ENCODE results near the gene PAN3.

Gene PAN3

GRCh38 chr13:28333204-28333881 lies 195.0 kb downstream of the PAN3 start:
- H2BK12ac ChIP-seq (ENCODE audit: low read length), result no peak overlapping the region
- H4K91ac ChIP-seq (ENCODE audit: low read depth, low read length, poor library complexity), result no peak overlapping the region
- no peak for DNase-seq (ENCODE audit: low spot score)
- no peak overlapping the region for H3K4ac ChIP-seq (ENCODE audit: low read length)
- whole genome bisulfite sequencing, 2 donors (ENCODE audit: extremely low coverage in 2 of 2, insufficient read length in 2 of 2, insufficient replicate concordance in 1 of 2), result no CpG with 5 or more reads among the region's 2 CpGs
- no peaks in the 10 kb centered on the region for H3K36me3 ChIP-seq (replicated peaks in 1 of 2; ENCODE audit: control insufficient read depth in 2 of 2, insufficient read depth in 2 of 2, low read length in 2 of 2)
- H3K14ac ChIP-seq (ENCODE audit: low read length), result no peak overlapping the region
- H2AFZ ChIP-seq (ENCODE audit: low read length), result no peak overlapping the region
- no peak overlapping the region for H3K23ac ChIP-seq (ENCODE audit: low read depth, low read length, poor library complexity)
- H3K4me3 ChIP-seq (ENCODE audit: low read length in 2 of 2), result no peak overlapping the region
- peaks cover 0 to 1% of the 10 kb centered on the region in 2 donors for H3K4me1 ChIP-seq (ENCODE audit: control insufficient read depth in 2 of 2, insufficient read depth in 1 of 2, low read depth in 1 of 2, low read length in 2 of 2)
- no peak overlapping the region for H3K4me2 ChIP-seq (ENCODE audit: insufficient read depth, low read length, poor library complexity, severe bottlenecking)
- H2BK5ac ChIP-seq (ENCODE audit: low read length), result no peak overlapping the region
- H3K79me1 ChIP-seq (ENCODE audit: low read depth, low read length), result no peaks in the 10 kb centered on the region
- no peak overlapping the region for H3K18ac ChIP-seq (ENCODE audit: low read length)
- H3K27ac ChIP-seq (replicated peaks; ENCODE audit: low read length), result no peak overlapping the region
- peaks cover 0 to 38% (median 0%) of the 10 kb centered on the region in 3 experiments for H3K27me3 ChIP-seq (ENCODE audit: control insufficient read depth in 3 of 3, insufficient read depth in 3 of 3, low read depth in 1 of 3, low read length in 3 of 3)
- no peak overlapping the region for H3K9ac ChIP-seq (ENCODE audit: low read depth, low read length, poor library complexity)
- H3K9me3 ChIP-seq (replicated peaks in 1 of 2; ENCODE audit: control insufficient read depth in 2 of 2, insufficient read depth in 1 of 2, low read depth in 1 of 2, low read length in 2 of 2), result no peaks in the 10 kb centered on the region
- no peak overlapping the region for H2BK120ac ChIP-seq (ENCODE audit: low read depth, low read length)
- no peak overlapping the region for H4K8ac ChIP-seq (ENCODE audit: low read depth, low read length)
- no peak overlapping the region for H2AK5ac ChIP-seq (ENCODE audit: low read depth, low read length)
- no peak overlapping the region for H2BK15ac ChIP-seq (ENCODE audit: low read length)

GRCh38 chr13:28336193-28336657 lies 197.9 kb downstream of the PAN3 start:
- H2AK5ac ChIP-seq (ENCODE audit: low read depth, low read length), result no peak overlapping the region
- no peak overlapping the region for H2BK15ac ChIP-seq (ENCODE audit: low read length)
- H3K4me2 ChIP-seq (ENCODE audit: insufficient read depth, low read length, poor library complexity, severe bottlenecking), result no peak overlapping the region
- H3K27me3 ChIP-seq (ENCODE audit: control insufficient read depth in 3 of 3, insufficient read depth in 3 of 3, low read depth in 1 of 3, low read length in 3 of 3), result peaks cover 0 to 42% (median 0%) of the 10 kb centered on the region in 3 experiments
- no peak overlapping the region for H4K8ac ChIP-seq (ENCODE audit: low read depth, low read length)
- H3K14ac ChIP-seq (ENCODE audit: low read length), result no peak overlapping the region
- H3K18ac ChIP-seq (ENCODE audit: low read length), result no peak overlapping the region
- no peak overlapping the region for H2BK5ac ChIP-seq (ENCODE audit: low read length)
- no peak overlapping the region for H3K4ac ChIP-seq (ENCODE audit: low read length)
- H3K23ac ChIP-seq (ENCODE audit: low read depth, low read length, poor library complexity), result no peak overlapping the region
- WGBS, 2 donors (ENCODE audit: extremely low coverage in 2 of 2, insufficient read length in 2 of 2, insufficient replicate concordance in 1 of 2), result no CpG with 5 or more reads among the region's 3 CpGs
- H2BK120ac ChIP-seq (ENCODE audit: low read depth, low read length), result no peak overlapping the region
- no peak overlapping the region for H3K9ac ChIP-seq (ENCODE audit: low read depth, low read length, poor library complexity)
- no peak overlapping the region for H3K4me3 ChIP-seq (ENCODE audit: low read length in 2 of 2)
- no peaks in the 10 kb centered on the region for H3K4me1 ChIP-seq (ENCODE audit: control insufficient read depth in 2 of 2, insufficient read depth in 1 of 2, low read depth in 1 of 2, low read length in 2 of 2)
- no peak overlapping the region for H2BK12ac ChIP-seq (ENCODE audit: low read length)
- H3K36me3 ChIP-seq (replicated peaks in 1 of 2; ENCODE audit: control insufficient read depth in 2 of 2, insufficient read depth in 2 of 2, low read length in 2 of 2), result no peaks in the 10 kb centered on the region
- H3K79me1 ChIP-seq (ENCODE audit: low read depth, low read length), result no peaks in the 10 kb centered on the region
- H2AFZ ChIP-seq (ENCODE audit: low read length), result no peak overlapping the region
- DNase-seq (ENCODE audit: low spot score), result no peak
- no peak overlapping the region for H3K27ac ChIP-seq (replicated peaks; ENCODE audit: low read length)
- no peak overlapping the region for H4K91ac ChIP-seq (ENCODE audit: low read depth, low read length, poor library complexity)
- no peaks in the 10 kb centered on the region for H3K9me3 ChIP-seq (replicated peaks in 1 of 2; ENCODE audit: control insufficient read depth in 2 of 2, insufficient read depth in 1 of 2, low read depth in 1 of 2, low read length in 2 of 2)

GRCh38 chr13:28337166-28338005 lies 199.0 kb downstream of the PAN3 start:
- H3K9ac ChIP-seq (ENCODE audit: low read depth, low read length, poor library complexity), result no peak overlapping the region
- no CpG with 5 or more reads among the region's 4 CpGs for WGBS, 2 donors (ENCODE audit: extremely low coverage in 2 of 2, insufficient read length in 2 of 2, insufficient replicate concordance in 1 of 2)
- H2AFZ ChIP-seq (ENCODE audit: low read length), result no peak overlapping the region
- no peak overlapping the region for H2BK12ac ChIP-seq (ENCODE audit: low read length)
- H4K8ac ChIP-seq (ENCODE audit: low read depth, low read length), result no peak overlapping the region
- H3K4me1 ChIP-seq (ENCODE audit: control insufficient read depth in 2 of 2, insufficient read depth in 1 of 2, low read depth in 1 of 2, low read length in 2 of 2), result no peaks in the 10 kb centered on the region
- H4K91ac ChIP-seq (ENCODE audit: low read depth, low read length, poor library complexity), result no peak overlapping the region
- H3K9me3 ChIP-seq (replicated peaks in 1 of 2; ENCODE audit: control insufficient read depth in 2 of 2, insufficient read depth in 1 of 2, low read depth in 1 of 2, low read length in 2 of 2), result no peaks in the 10 kb centered on the region
- H2BK15ac ChIP-seq (ENCODE audit: low read length), result no peak overlapping the region
- no peak overlapping the region for H2BK120ac ChIP-seq (ENCODE audit: low read depth, low read length)
- DNase-seq (ENCODE audit: low spot score), result no peak
- H3K4me3 ChIP-seq (ENCODE audit: low read length in 2 of 2), result no peak overlapping the region
- H3K18ac ChIP-seq (ENCODE audit: low read length), result no peak overlapping the region
- no peak overlapping the region for H3K4me2 ChIP-seq (ENCODE audit: insufficient read depth, low read length, poor library complexity, severe bottlenecking)
- peaks cover 0 to 45% (median 0%) of the 10 kb centered on the region in 3 experiments for H3K27me3 ChIP-seq (ENCODE audit: control insufficient read depth in 3 of 3, insufficient read depth in 3 of 3, low read depth in 1 of 3, low read length in 3 of 3)
- H2BK5ac ChIP-seq (ENCODE audit: low read length), result no peak overlapping the region
- H3K23ac ChIP-seq (ENCODE audit: low read depth, low read length, poor library complexity), result no peak overlapping the region
- no peaks in the 10 kb centered on the region for H3K36me3 ChIP-seq (replicated peaks in 1 of 2; ENCODE audit: control insufficient read depth in 2 of 2, insufficient read depth in 2 of 2, low read length in 2 of 2)
- H2AK5ac ChIP-seq (ENCODE audit: low read depth, low read length), result no peak overlapping the region
- no peak overlapping the region for H3K27ac ChIP-seq (replicated peaks; ENCODE audit: low read length)
- H3K14ac ChIP-seq (ENCODE audit: low read length), result no peak overlapping the region
- no peaks in the 10 kb centered on the region for H3K79me1 ChIP-seq (ENCODE audit: low read depth, low read length)
- H3K4ac ChIP-seq (ENCODE audit: low read length), result no peak overlapping the region

- Histone ChIP-seq H3K14ac (ENCODE audit: low read length) (no peak overlapping the region), H2BK15ac (ENCODE audit: low read length) (no peak overlapping the region), H3K79me1 (ENCODE audit: low read depth, low read length) (no peaks in the 10 kb centered on the region), H2AFZ (ENCODE audit: low read length) (no peak overlapping the region), H2BK5ac (ENCODE audit: low read length) (no peak overlapping the region), H3K27me3 (ENCODE audit: control insufficient read depth in 3 of 3, insufficient read depth in 3 of 3, low read depth in 1 of 3, low read length in 3 of 3) (peaks cover 0 to 45% (median 0%) of the 10 kb centered on the region in 3 experiments), H2BK12ac (ENCODE audit: low read length) (no peak overlapping the region), H2AK5ac (ENCODE audit: low read depth, low read length) (no peak overlapping the region), H3K9me3 (replicated peaks in 1 of 2; ENCODE audit: control insufficient read depth in 2 of 2, insufficient read depth in 1 of 2, low read depth in 1 of 2, low read length in 2 of 2) (no peaks in the 10 kb centered on the region), H3K4me3 (ENCODE audit: low read length in 2 of 2) (no peak overlapping the region), H3K18ac (ENCODE audit: low read length) (no peak overlapping the region), H3K4me1 (ENCODE audit: control insufficient read depth in 2 of 2, insufficient read depth in 1 of 2, low read depth in 1 of 2, low read length in 2 of 2) (no peaks in the 10 kb centered on the region), H4K91ac (ENCODE audit: low read depth, low read length, poor library complexity) (no peak overlapping the region), H3K4me2 (ENCODE audit: insufficient read depth, low read length, poor library complexity, severe bottlenecking) (no peak overlapping the region), H3K4ac (ENCODE audit: low read length) (no peak overlapping the region), H4K8ac (ENCODE audit: low read depth, low read length) (no peak overlapping the region), H3K27ac (replicated peaks; ENCODE audit: low read length) (no peak overlapping the region), H3K23ac (ENCODE audit: low read depth, low read length, poor library complexity) (no peak overlapping the region), H3K36me3 (replicated peaks in 1 of 2; ENCODE audit: control insufficient read depth in 2 of 2, insufficient read depth in 2 of 2, low read length in 2 of 2) (no peaks in the 10 kb centered on the region), H2BK120ac (ENCODE audit: low read depth, low read length) (no peak overlapping the region), H3K9ac (ENCODE audit: low read depth, low read length, poor library complexity) (no peak overlapping the region)
- no CpG with 5 or more reads among the region's 4 CpGs for WGBS, 2 donors (ENCODE audit: extremely low coverage in 2 of 2, insufficient read length in 2 of 2, insufficient replicate concordance in 1 of 2)
- no peak for DNase-seq (ENCODE audit: low spot score)
Observed at GRCh38 chr13:28338006-28338574, 199.7 kb downstream of the PAN3 start.
